HG03066 (cell line): ENCODE measurements around the gene UNC45A.
A peak's percentile ranks its signal among the peaks of the same experiment; 100 is the strongest.
"Not testable (repeated sequence)": the region's sequence is repeated elsewhere in the genome, so short reads cannot be mapped to it uniquely, and the experiment has no call there.

Experiments used
- ATAC-seq: cut with Tn5 transposase; IDR thresholded peaks from one replicate; pipeline ENCODE4 v1.9.1; 2021; ENCODE audit warnings: low read depth; ENCODE audit not compliant: unreplicated experiment

The UNC45A gene

GRCh38 chr15:90915808-90916440 lies 19.2 kb upstream of the UNC45A start:
- ATAC-seq = no peak

GRCh38 chr15:90916461-90916860 lies 18.6 kb upstream of the UNC45A start:
- no peak for ATAC-seq

- no peak for ATAC-seq
Measured at GRCh38 chr15:90917569-90917968, 17.5 kb upstream of the UNC45A start.

GRCh38 chr15:90918034-90918788 lies 16.9 kb upstream of the UNC45A start:
- no peak for ATAC-seq

GRCh38 chr15:90918835-90919234 lies 16.2 kb upstream of the UNC45A start:
- ATAC-seq = no peak

- ATAC-seq = no peak
Measured at GRCh38 chr15:90921887-90922286, 13.2 kb upstream of the UNC45A start.

- ATAC-seq = peak; percentile 89
Measured at GRCh38 chr15:90922712-90923322, 12.3 kb upstream of the UNC45A start.

- peak; percentile 58 for ATAC-seq
Measured at GRCh38 chr15:90924375-90924774, 10.7 kb upstream of the UNC45A start.

- ATAC-seq = not testable (repeated sequence)
Measured at GRCh38 chr15:90926766-90927165, 8.3 kb upstream of the UNC45A start.

- not testable (repeated sequence) for ATAC-seq
Measured at GRCh38 chr15:90928106-90928505, 7.0 kb upstream of the UNC45A start.

- no peak for ATAC-seq
Measured at GRCh38 chr15:90929246-90930019, 5.7 kb upstream of the UNC45A start.

GRCh38 chr15:90930861-90931574 lies 4.1 kb upstream of the UNC45A start:
- no peak for ATAC-seq

- ATAC-seq = no peak
Measured at GRCh38 chr15:90931575-90931827, 3.6 kb upstream of the UNC45A start.

GRCh38 chr15:90931828-90932659 lies 3.0 kb upstream of the UNC45A start, which contains the start of gene HDDC3:
TSS of gene HDDC3 (minus strand) at chr15:90932549. CDS start at chr15:90932540, 9 bp downstream.
- peak; percentile 52 for ATAC-seq

GRCh38 chr15:90932660-90932991 lies 2.5 kb upstream of the UNC45A start:
- ATAC-seq = no peak

GRCh38 chr15:90933301-90933700 lies 1.8 kb upstream of the UNC45A start:
- ATAC-seq = no peak

GRCh38 chr15:90934256-90934948 lies 683 bp upstream of the UNC45A start:
- peak; percentile 31 for ATAC-seq

GRCh38 chr15:90936823-90937222 lies 1.7 kb downstream of the UNC45A start:
- ATAC-seq = no peak

GRCh38 chr15:90938261-90938660 lies 3.2 kb downstream of the UNC45A start:
- ATAC-seq = no peak
